Measurements from ENCODE around the gene GGCT. TPM values are rescaled to one million over a fixed set of nuclear protein-coding genes. Genes with fewer than 3 reads are reported as not detected.

The GGCT gene
- total and polyA plus RNA-seq, 2 of the 8 experiments (the other 6 are each of a cell fraction or from before 2014, with no cell fraction given), result 50.0 to 129 TPM

DNA sequence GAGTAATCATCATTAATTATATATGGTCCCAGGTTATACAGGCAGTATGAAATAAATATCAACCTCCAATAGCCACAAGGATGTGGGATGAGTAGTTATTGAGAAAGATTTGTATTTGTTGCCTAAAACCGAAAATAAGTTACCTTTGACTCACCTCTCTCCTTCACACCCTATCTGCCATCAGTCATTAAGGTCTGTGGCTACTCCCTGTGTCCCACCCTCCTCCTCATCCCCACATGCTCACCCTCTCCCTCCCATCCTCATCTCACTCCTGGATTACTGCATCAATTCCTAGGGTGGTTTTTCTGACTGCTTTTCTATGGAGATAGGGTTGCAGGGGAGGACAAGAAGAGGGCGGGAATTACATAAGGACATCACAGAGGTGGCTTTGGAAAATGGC is 9.1 kb upstream of the GGCT start:
- H2AFZ ChIP-seq (ENCODE audit: low read length), result no peak overlapping the region
- FAIRE-seq, result no peak
- TF ChIP-seq JUN (IDR thresholded peaks at IDR 0.05; ENCODE audit: low read depth, low read length), result no peak
- TF ChIP-seq SP2 (IDR thresholded peaks at IDR 0.05; ENCODE audit: low read length), result no peak
- TF ChIP-seq EP300 (IDR thresholded peaks at IDR 0.05; ENCODE audit: borderline replicate concordance in 1 of 2, low read depth in 2 of 2, low read length in 2 of 2), result no peak
- TF ChIP-seq KDM5A (IDR thresholded peaks at IDR 0.05; ENCODE audit: low read length), result no peak
- no peak for TF ChIP-seq JUND (IDR thresholded peaks at IDR 0.05; ENCODE audit: low read length)
- no peak for TF ChIP-seq SIN3A (conservative IDR thresholded peaks at IDR 0.05 in 1 of 2, IDR thresholded peaks at IDR 0.05 in 1 of 2; ENCODE audit: low read depth in 1 of 2, low read length in 2 of 2)
- TF ChIP-seq ASH2L (IDR thresholded peaks at IDR 0.05; ENCODE audit: low read length), result no peak
- no peak for TF ChIP-seq CEBPB (IDR thresholded peaks at IDR 0.05; ENCODE audit: low read depth, low read length)
- no peak for TF ChIP-seq FOSL1 (IDR thresholded peaks at IDR 0.05; ENCODE audit: insufficient read depth, low read depth, low read length)
- no peak for TF ChIP-seq KDM1A (IDR thresholded peaks at IDR 0.05; ENCODE audit: borderline replicate concordance, low read length)
- TF ChIP-seq RXRA (IDR thresholded peaks at IDR 0.05; ENCODE audit: insufficient read depth, low read depth, low read length), result no peak
- TF ChIP-seq EGR1 (IDR thresholded peaks at IDR 0.05; ENCODE audit: borderline replicate concordance, low read depth, low read length), result no peak
- no peak for TF ChIP-seq RBBP5 (IDR thresholded peaks at IDR 0.05; ENCODE audit: borderline replicate concordance, low read depth, low read length)
- TF ChIP-seq TAF1 (IDR thresholded peaks at IDR 0.05; ENCODE audit: low read depth, low read length), result no peak
- no peak for TF ChIP-seq GTF2F1 (IDR thresholded peaks at IDR 0.05; ENCODE audit: borderline replicate concordance, low read depth, low read length)

More for the DNA sequence above, 9.1 kb upstream of the GGCT start:
- Histone ChIP-seq H3K14ac (ENCODE audit: insufficient read length) (no peak overlapping the region), H3K79me2 (ENCODE audit: control insufficient read depth in 1 of 2, insufficient read depth in 2 of 2, low read length in 2 of 2) (no peaks in the 10 kb centered on the region), H3K79me1 (ENCODE audit: low read depth, low read length) (no peaks in the 10 kb centered on the region), H4K8ac (ENCODE audit: extremely low read depth, insufficient read depth, low read length) (no peak overlapping the region), H4K5ac (ENCODE audit: insufficient read length, low read depth, low read length) (no peak overlapping the region), H3K4me1 (replicated peaks in 1 of 4; ENCODE audit: control insufficient read depth in 3 of 4, insufficient read depth in 4 of 4, low read length in 3 of 4) (no peaks in the 10 kb centered on the region), H3K23me2 (ENCODE audit: low read depth, low read length) (no peaks in the 10 kb centered on the region), H3K56ac (replicated peaks; ENCODE audit: insufficient read length, low read depth, low read length) (no peak overlapping the region), H3K9ac (replicated peaks in 1 of 4; ENCODE audit: extremely low read depth in 1 of 4, low read depth in 3 of 4, low read length in 3 of 4) (no peak overlapping the region), H4K20me1 (replicated peaks in 1 of 2; ENCODE audit: control insufficient read depth in 1 of 2, insufficient read depth in 2 of 2, low read length in 2 of 2) (no peaks in the 10 kb centered on the region), H3K23ac (ENCODE audit: insufficient read length) (no peak overlapping the region), H2BK20ac (ENCODE audit: low read length) (no peak overlapping the region), H3K4me3 (ENCODE audit: extremely low read depth in 1 of 4, insufficient read depth in 2 of 4, low read depth in 3 of 4, low read length in 4 of 4) (no peak overlapping the region), H3K27me3 (replicated peaks in 1 of 4; ENCODE audit: control insufficient read depth in 3 of 4, extremely low read depth in 1 of 4, insufficient read depth in 3 of 4, low read length in 3 of 4) (no peaks in the 10 kb centered on the region), H3K18ac (ENCODE audit: extremely low read depth, low read length) (no peak overlapping the region), H2BK120ac (replicated peaks; ENCODE audit: low read depth, low read length) (no peak overlapping the region), H3K9me3 (ENCODE audit: insufficient read depth in 2 of 2, low read depth in 1 of 2, low read length in 1 of 2) (no peaks in the 10 kb centered on the region), H3K27ac (ENCODE audit: low read depth, low read length) (no peak overlapping the region), H2BK5ac (ENCODE audit: low read depth, low read length) (no peak overlapping the region), H2BK12ac (ENCODE audit: low read depth, low read length) (no peak overlapping the region), H3K36me3 (ENCODE audit: control insufficient read depth in 2 of 4, insufficient read depth in 4 of 4, low read length in 3 of 4) (no peaks in the 10 kb centered on the region), H2BK15ac (ENCODE audit: low read length) (no peak overlapping the region), H3K4ac (replicated peaks; ENCODE audit: insufficient read length, low read depth, low read length) (no peak overlapping the region), H4K91ac (replicated peaks; ENCODE audit: insufficient read length, low read length) (no peak overlapping the region), H2AK5ac (ENCODE audit: low read depth, low read length) (no peak overlapping the region), H3K4me2 (ENCODE audit: insufficient read depth in 1 of 2, low read depth in 2 of 2, low read length in 2 of 2) (no peak overlapping the region)
- POLR2A ChIA-PET (ENCODE audit: partially characterized antibody), result no interaction called here
- WGBS, 2 experiments (ENCODE audit: extremely low coverage in 1 of 2, insufficient coverage in 1 of 2, insufficient read length in 1 of 2, insufficient replicate concordance in 2 of 2, low coverage in 1 of 2, low lambda C conversion rate in 2 of 2, missing lambda C conversion rate in 1 of 2), result 83% methylated on average over 2 of the region's 2 CpGs; no CpG with 5 or more reads in 1 of the 2 experiments
- no peak for DNase-seq (ENCODE audit: low read depth in 1 of 2, low spot score in 2 of 2)
- CTCF ChIA-PET (ENCODE audit: partially characterized antibody), result interaction anchor here (0.7 to 4.9 kb wide), 2 partner anchors 34 to 50 kb away, joined by 3 to 63 read pairs; no protein-coding TSS in a partner anchor

All from H1 (cell line).